ENCODE data around the gene ANKRD52. TPM values are rescaled to one million over a fixed set of nuclear protein-coding genes. Genes with fewer than 3 reads are reported as not detected.
A peak's percentile ranks its signal among the peaks of the same experiment; 100 is the strongest.
"Not testable (repeated sequence)": the region's sequence is repeated elsewhere in the genome, so short reads cannot be mapped to it uniquely, and the experiment has no call there.

The ANKRD52 gene
- total RNA-seq, 3 donors from 2014 or later, result 35.6 to 53.8 (median 43.1) TPM

GRCh38 chr12:56280849-56281248, 22.7 kb upstream of the ANKRD52 start:
- no peaks in the 10 kb centered on the region for H3K4me1 ChIP-seq (ENCODE audit: low read depth)
- no peaks in the 10 kb centered on the region for H3K9me3 ChIP-seq
- peaks cover 27% of the 10 kb centered on the region for H3K36me3 ChIP-seq (ENCODE audit: low read depth)
- no peak for ATAC-seq
- H3K4me3 ChIP-seq, result no peak overlapping the region
- no peak for DNase-seq
- intact Hi-C loops (cut with DNase I, micrococcal nuclease), result no loop called here
- no peak for TF ChIP-seq CTCF (IDR thresholded peaks at IDR 0.05)

GRCh38 chr12:56278905-56279304, 20.7 kb upstream of the ANKRD52 start:
- no peak for TF ChIP-seq CTCF (IDR thresholded peaks at IDR 0.05)
- ATAC-seq (no peak), DNase-seq (no peak)
- Histone ChIP-seq H3K36me3 (ENCODE audit: low read depth) (peaks cover 24% of the 10 kb centered on the region), H3K4me1 (ENCODE audit: low read depth) (no peaks in the 10 kb centered on the region), H3K4me3 (no peak overlapping the region), H3K9me3 (no peaks in the 10 kb centered on the region)
- intact Hi-C loops (cut with DNase I, micrococcal nuclease), result no loop called here

GRCh38 chr12:56274299-56274698, 16.1 kb upstream of the ANKRD52 start:
- Histone ChIP-seq H3K4me3 (no peak overlapping the region), H3K4me1 (ENCODE audit: low read depth) (no peaks in the 10 kb centered on the region), H3K36me3 (ENCODE audit: low read depth) (peaks cover 21% of the 10 kb centered on the region), H3K9me3 (no peaks in the 10 kb centered on the region)
- TF ChIP-seq CTCF (IDR thresholded peaks at IDR 0.05), result no peak
- no peak for ATAC-seq
- intact Hi-C loops (cut with DNase I, micrococcal nuclease), result no loop called here
- DNase-seq, result no peak

- H3K4me1 ChIP-seq (ENCODE audit: low read depth); ATAC-seq; H3K9me3 ChIP-seq; DNase-seq; intact Hi-C loops (cut with DNase I, micrococcal nuclease); H3K4me3 ChIP-seq: not testable (repeated sequence)
- H3K36me3 ChIP-seq (ENCODE audit: low read depth), result peaks cover 15% of the 10 kb centered on the region
These were observed 14.3 kb upstream of the ANKRD52 start for GRCh38 chr12:56272468-56272867.

GRCh38 chr12:56271031-56271430, 12.8 kb upstream of the ANKRD52 start:
- Histone ChIP-seq H3K36me3 (ENCODE audit: low read depth) (peaks cover 15% of the 10 kb centered on the region), H3K4me3 (no peak overlapping the region), H3K9me3 (no peaks in the 10 kb centered on the region), H3K4me1 (ENCODE audit: low read depth) (peaks cover 8% of the 10 kb centered on the region)
- ATAC-seq (no peak), DNase-seq (no peak)
- intact Hi-C loops (cut with DNase I, micrococcal nuclease), result no loop called here
- TF ChIP-seq CTCF (IDR thresholded peaks at IDR 0.05), result no peak

- H3K36me3 ChIP-seq (ENCODE audit: low read depth), result peaks cover 3% of the 10 kb centered on the region
- no peak for ATAC-seq
- H3K9me3 ChIP-seq, result no peaks in the 10 kb centered on the region
- peak in 1 of 3 donors; percentile 39 for DNase-seq
- H3K4me3 ChIP-seq, result peak overlapping the region; percentile 50
- no peak for TF ChIP-seq CTCF (IDR thresholded peaks at IDR 0.05)
- intact Hi-C loops (cut with DNase I, micrococcal nuclease), result no loop called here
- H3K4me1 ChIP-seq (ENCODE audit: low read depth), result peaks cover 10% of the 10 kb centered on the region
These were observed 9.4 kb upstream of the ANKRD52 start for GRCh38 chr12:56267443-56268071.
